Measurements from ENCODE around the gene FOXA1.

- TF ChIP-seq CTCF (IDR thresholded peaks at IDR 0.05), result no peak
- no peak for TF ChIP-seq EZH2 (IDR thresholded peaks at IDR 0.05; ENCODE audit: borderline replicate concordance, insufficient read depth, low read depth, low read length, poor library complexity, severe bottlenecking)
These were observed 645 bp downstream of the FOXA1 start for GRCh38 chr14:37594238-37594970.
